GM23248 (cell line): ENCODE measurements around the gene NEDD9. TPM values are rescaled to one million over a fixed set of nuclear protein-coding genes. Genes with fewer than 3 reads are reported as not detected.

Experiments used
- DNase-seq: peaks from one replicate; pipeline ENCODE4 v3.0.0-alpha.2; 2015
- H2AFZ ChIP-seq: fragments of 200-600 bp; sonication (generic); 2 replicates; pipeline ENCODE4 v1.6.1; 2016; ENCODE audit warnings: antibody characterized with exemption
- H3F3A ChIP-seq: fragments of 200-600 bp; sonication (generic); 2 replicates; pipeline ENCODE4 v1.6.1; 2016; ENCODE audit warnings: mild to moderate bottlenecking, antibody characterized with exemption, mixed run types; ENCODE audit not compliant: insufficient read depth
- H3K27ac ChIP-seq: fragments of 200-600 bp; sonication (generic); 2 replicates; pipeline ENCODE4 v1.5.1; 2016; ENCODE audit warnings: mild to moderate bottlenecking
- H3K27me3 ChIP-seq: fragments of 200-600 bp; sonication (generic); replicated peaks from 2 replicates; pipeline ENCODE4 v1.6.1; 2016; ENCODE audit warnings: mild to moderate bottlenecking; ENCODE audit not compliant: insufficient read depth
- H3K36me3 ChIP-seq: fragments of 200-600 bp; sonication (generic); 2 replicates; pipeline ENCODE4 v1.6.1; 2016; ENCODE audit warnings: low read depth, mild to moderate bottlenecking
- H3K4me1 ChIP-seq: fragments of 200-600 bp; sonication (generic); 2 replicates; pipeline ENCODE4 v1.6.1; 2016; ENCODE audit warnings: mild to moderate bottlenecking; ENCODE audit not compliant: insufficient read depth
- H3K4me2 ChIP-seq: fragments of 200-600 bp; sonication (generic); one replicate; pipeline ENCODE4 v1.6.1; 2016; ENCODE audit warnings: mild to moderate bottlenecking; ENCODE audit not compliant: unreplicated experiment
- H3K4me3 ChIP-seq: fragments of 200-600 bp; sonication (generic); 2 replicates; pipeline ENCODE4 v1.5.1; 2016; ENCODE audit warnings: mild to moderate bottlenecking
- H3K79me2 ChIP-seq: fragments of 200-600 bp; sonication (generic); 2 replicates; pipeline ENCODE4 v1.6.1; 2016; ENCODE audit warnings: mild to moderate bottlenecking; ENCODE audit not compliant: insufficient read depth
- H3K9ac ChIP-seq: fragments of 200-600 bp; sonication (generic); 2 replicates; pipeline ENCODE4 v1.6.1; 2016; ENCODE audit warnings: mild to moderate bottlenecking
- H3K9me2 ChIP-seq: fragments of 200-600 bp; sonication (generic); 2 replicates; pipeline ENCODE4 v1.6.1; 2016; ENCODE audit warnings: mixed run types, mild to moderate bottlenecking, moderate library complexity; ENCODE audit not compliant: insufficient read depth
- H3K9me3 ChIP-seq: fragments of 200-600 bp; sonication (generic); one replicate; pipeline ENCODE4 v1.6.1; 2017; ENCODE audit warnings: low read depth
- H4K20me1 ChIP-seq: fragments of 200-600 bp; sonication (generic); 2 replicates; pipeline ENCODE4 v1.6.0; 2016; ENCODE audit not compliant: insufficient read depth
- EZH2 ChIP-seq: fragments of 200-600 bp; sonication (generic); IDR thresholded peaks from 2 replicates; pipeline ENCODE4 v1.6.1; 2018; ENCODE audit warnings: antibody characterized with exemption, mild to moderate bottlenecking; ENCODE audit not compliant: insufficient read depth, poor library complexity, severe bottlenecking
- EZH2phosphoT487 ChIP-seq: fragments of 200-600 bp; sonication (generic); IDR thresholded peaks from 2 replicates; pipeline ENCODE4 v1.6.1; 2018; ENCODE audit warnings: antibody characterized with exemption, moderate library complexity, mild to moderate bottlenecking, low read depth; ENCODE audit not compliant: insufficient read depth
- WGBS, 2 experiments: methylation state at CpG; one replicate each; pipeline ENCODE4 v1.1.6; 2015 to 2017; ENCODE audit warnings: low lambda C conversion rate in 2 of 2, low coverage in 1 of 2; ENCODE audit errors: missing lambda C conversion rate in 2 of 2; 5-methylcytosine and 5-hydroxymethylcytosine counted together
- in situ Hi-C: fragments of 300-500 bp; cut with MboI; formaldehyde crosslinking; loops from 2 replicates; pipeline ENCODE4 v1.15.0; 2020
- polyA plus RNA-seq: library from polyadenylated mRNA; unstranded; fragments of >200 nt; fragmentation: Nextera tagmentation; extraction: Ambion mirVana; gene quantifications from 2 replicates; pipeline ENCODE4 v1.2.1, GENCODE V29; 2016
- total RNA-seq: library from RNA; depleted of rRNA; stranded (reverse); fragments of >200 nt; shearing (Covaris generic); gene quantifications from 2 replicates; pipeline ENCODE4 v1.2.3, GENCODE V29; 2014

The NEDD9 gene
- total and polyA plus RNA-seq, 2 experiments from 2014 or later, result 3.0 to 4.2 TPM

DNA sequence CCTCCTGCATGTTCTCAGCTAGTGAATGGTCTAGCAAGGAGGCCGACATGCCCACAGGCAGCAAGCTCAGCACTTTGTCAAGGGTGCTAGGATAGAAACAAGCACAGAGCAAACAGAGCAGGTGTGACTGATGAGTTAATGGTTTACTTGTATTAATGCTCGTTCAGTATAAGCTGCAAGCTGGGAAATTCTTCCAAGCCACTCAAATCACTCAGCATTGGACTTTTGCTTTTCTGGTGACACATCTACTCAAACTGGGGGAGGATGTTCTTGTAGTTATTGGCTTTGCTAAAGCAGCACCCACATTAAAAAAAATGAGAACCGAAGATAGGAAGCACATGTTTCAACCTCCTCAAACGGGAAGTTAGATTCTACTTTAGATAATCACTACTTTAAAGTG is 43.1 kb upstream of the NEDD9 start:
- Histone ChIP-seq H3K4me1 (peaks cover 22% of the 10 kb centered on the region), H3K4me2 (no peak overlapping the region), H3K9me2 (no peaks in the 10 kb centered on the region), H3K36me3 (no peaks in the 10 kb centered on the region), H3F3A (0 out of 2 replicates have a peak, but pooled peaks cover 6% of the 10 kb centered on the region), H2AFZ (no peak overlapping the region), H3K4me3 (no peak overlapping the region), H3K27me3 (no peaks in the 10 kb centered on the region), H3K9me3 (no peaks in the 10 kb centered on the region), H4K20me1 (no peaks in the 10 kb centered on the region), H3K9ac (no peak overlapping the region), H3K79me2 (no peaks in the 10 kb centered on the region), H3K27ac (no peak overlapping the region)
- 54 to 61% methylated on average over 4 of the region's 4 CpGs for WGBS, 2 experiments
- TF ChIP-seq EZH2phosphoT487 (no peak), EZH2 (no peak)
- in situ Hi-C loops, result no loop called here
- no peak for DNase-seq

DNA sequence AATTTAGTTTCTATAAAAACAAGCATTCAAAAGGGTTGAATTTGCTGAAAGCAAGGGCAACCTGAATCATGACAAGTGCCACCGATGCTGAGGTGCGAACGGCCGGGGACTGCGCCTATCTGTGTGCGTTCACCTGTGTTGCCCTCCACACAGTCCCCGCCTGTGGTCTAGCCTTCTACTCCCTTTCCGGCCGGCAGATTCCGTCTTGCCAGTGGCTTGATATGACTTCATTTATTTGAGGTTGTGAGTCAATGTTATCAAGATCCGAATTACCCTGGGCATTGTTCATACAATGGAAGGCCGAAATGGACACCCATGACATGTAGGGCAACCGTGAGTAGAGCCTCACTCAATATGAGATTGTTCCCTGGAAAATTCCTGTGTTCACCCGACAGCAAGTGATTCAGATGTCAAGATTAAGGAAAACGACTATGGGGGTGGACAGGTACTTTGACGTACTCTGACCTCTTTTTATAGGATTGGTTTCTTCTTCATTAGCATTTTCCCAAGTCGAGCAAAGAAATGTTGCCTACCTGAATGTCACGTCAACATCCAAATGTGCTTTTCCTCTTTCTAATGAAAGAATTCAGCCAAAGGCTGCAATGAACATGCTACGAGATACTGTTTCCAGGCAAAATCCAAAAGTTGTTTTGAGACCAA is 41.1 kb upstream of the NEDD9 start:
- Histone ChIP-seq H3K9me2 (no peaks in the 10 kb centered on the region), H3K79me2 (no peaks in the 10 kb centered on the region), H3K9me3 (no peaks in the 10 kb centered on the region), H3F3A (0 out of 2 replicates have a peak, but pooled peaks cover 6% of the 10 kb centered on the region), H3K27me3 (no peaks in the 10 kb centered on the region), H3K4me3 (no peak overlapping the region), H2AFZ (no peak overlapping the region), H3K27ac (no peak overlapping the region), H3K36me3 (no peaks in the 10 kb centered on the region), H4K20me1 (no peaks in the 10 kb centered on the region), H3K4me2 (no peak overlapping the region), H3K9ac (no peak overlapping the region), H3K4me1 (peaks cover 15% of the 10 kb centered on the region)
- 90 to 93% methylated on average over 19 of the region's 19 CpGs for WGBS, 2 experiments
- in situ Hi-C loops, result no loop called here
- no peak for TF ChIP-seq EZH2
- TF ChIP-seq EZH2phosphoT487, result no peak
- DNase-seq, result no peak

- Histone ChIP-seq H3K4me2 (no peak overlapping the region), H4K20me1 (no peaks in the 10 kb centered on the region), H3K4me3 (no peak overlapping the region), H3K9me3 (no peaks in the 10 kb centered on the region), H3K36me3 (no peaks in the 10 kb centered on the region), H3K27me3 (no peaks in the 10 kb centered on the region), H3K9ac (no peak overlapping the region), H2AFZ (no peak overlapping the region), H3K9me2 (no peaks in the 10 kb centered on the region), H3K27ac (no peak overlapping the region), H3F3A (0 out of 2 replicates have a peak, but pooled peaks cover 6% of the 10 kb centered on the region), H3K79me2 (no peaks in the 10 kb centered on the region), H3K4me1 (peaks cover 12% of the 10 kb centered on the region)
- TF ChIP-seq EZH2, result no peak
- no peak for TF ChIP-seq EZH2phosphoT487
- 48 to 51% methylated on average over 11 of the region's 11 CpGs for WGBS, 2 experiments
- in situ Hi-C loops, result no loop called here
- DNase-seq, result no peak
Observed at GRCh38 chr6:11272491-11273192, 40.2 kb upstream of the NEDD9 start.

GRCh38 chr6:11271228-11272020 is 39.0 kb upstream of the NEDD9 start:
- H4K20me1 ChIP-seq, result no peaks in the 10 kb centered on the region
- 79 to 80% methylated on average over 4 of the region's 4 CpGs for WGBS, 2 experiments
- H3K9me3 ChIP-seq, result no peaks in the 10 kb centered on the region
- H3K9me2 ChIP-seq, result no peaks in the 10 kb centered on the region
- no peaks in the 10 kb centered on the region for H3K36me3 ChIP-seq
- DNase-seq, result peak; percentile 31
- TF ChIP-seq EZH2 (no peak), EZH2phosphoT487 (no peak)
- H2AFZ ChIP-seq, result no peak overlapping the region
- H3K79me2 ChIP-seq, result no peaks in the 10 kb centered on the region
- H3K4me3 ChIP-seq, result no peak overlapping the region
- H3F3A ChIP-seq, result no peaks in the 10 kb centered on the region
- H3K27ac ChIP-seq, result no peak overlapping the region
- H3K9ac ChIP-seq, result no peak overlapping the region
- H3K27me3 ChIP-seq, result no peaks in the 10 kb centered on the region
- in situ Hi-C loops, result no loop called here
- no peak overlapping the region for H3K4me2 ChIP-seq
- H3K4me1 ChIP-seq, result no peaks in the 10 kb centered on the region
